ENCODE data around the gene ACVR1C.

- peak; percentile 45 for TF ChIP-seq CTCF (IDR thresholded peaks at IDR 0.05)
- TF ChIP-seq, protein P1, sequence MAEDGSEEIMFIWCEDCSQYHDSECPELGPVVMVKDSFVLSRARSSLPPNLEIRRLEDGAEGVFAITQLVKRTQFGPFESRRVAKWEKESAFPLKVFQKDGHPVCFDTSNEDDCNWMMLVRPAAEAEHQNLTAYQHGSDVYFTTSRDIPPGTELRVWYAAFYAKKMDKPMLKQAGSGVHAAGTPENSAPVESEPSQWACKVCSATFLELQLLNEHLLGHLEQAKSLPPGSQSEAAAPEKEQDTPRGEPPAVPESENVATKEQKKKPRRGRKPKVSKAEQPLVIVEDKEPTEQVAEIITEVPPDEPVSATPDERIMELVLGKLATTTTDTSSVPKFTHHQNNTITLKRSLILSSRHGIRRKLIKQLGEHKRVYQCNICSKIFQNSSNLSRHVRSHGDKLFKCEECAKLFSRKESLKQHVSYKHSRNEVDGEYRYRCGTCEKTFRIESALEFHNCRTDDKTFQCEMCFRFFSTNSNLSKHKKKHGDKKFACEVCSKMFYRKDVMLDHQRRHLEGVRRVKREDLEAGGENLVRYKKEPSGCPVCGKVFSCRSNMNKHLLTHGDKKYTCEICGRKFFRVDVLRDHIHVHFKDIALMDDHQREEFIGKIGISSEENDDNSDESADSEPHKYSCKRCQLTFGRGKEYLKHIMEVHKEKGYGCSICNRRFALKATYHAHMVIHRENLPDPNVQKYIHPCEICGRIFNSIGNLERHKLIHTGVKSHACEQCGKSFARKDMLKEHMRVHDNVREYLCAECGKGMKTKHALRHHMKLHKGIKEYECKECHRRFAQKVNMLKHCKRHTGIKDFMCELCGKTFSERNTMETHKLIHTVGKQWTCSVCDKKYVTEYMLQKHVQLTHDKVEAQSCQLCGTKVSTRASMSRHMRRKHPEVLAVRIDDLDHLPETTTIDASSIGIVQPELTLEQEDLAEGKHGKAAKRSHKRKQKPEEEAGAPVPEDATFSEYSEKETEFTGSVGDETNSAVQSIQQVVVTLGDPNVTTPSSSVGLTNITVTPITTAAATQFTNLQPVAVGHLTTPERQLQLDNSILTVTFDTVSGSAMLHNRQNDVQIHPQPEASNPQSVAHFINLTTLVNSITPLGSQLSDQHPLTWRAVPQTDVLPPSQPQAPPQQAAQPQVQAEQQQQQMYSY (CRISPR knock-in tag; IDR thresholded peaks at IDR 0.05) = no peak
- TF ChIP-seq, protein P2, sequence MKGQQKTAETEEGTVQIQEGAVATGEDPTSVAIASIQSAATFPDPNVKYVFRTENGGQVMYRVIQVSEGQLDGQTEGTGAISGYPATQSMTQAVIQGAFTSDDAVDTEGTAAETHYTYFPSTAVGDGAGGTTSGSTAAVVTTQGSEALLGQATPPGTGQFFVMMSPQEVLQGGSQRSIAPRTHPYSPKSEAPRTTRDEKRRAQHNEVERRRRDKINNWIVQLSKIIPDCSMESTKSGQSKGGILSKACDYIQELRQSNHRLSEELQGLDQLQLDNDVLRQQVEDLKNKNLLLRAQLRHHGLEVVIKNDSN (CRISPR knock-in tag; IDR thresholded peaks at IDR 0.05) = no peak
- TF ChIP-seq MAX (CRISPR knock-in tag; IDR thresholded peaks at IDR 0.05) = no peak
- no peak for TF ChIP-seq NR2C2 (CRISPR knock-in tag; IDR thresholded peaks at IDR 0.05)
- no peak for TF ChIP-seq PRRX2 (CRISPR knock-in tag; IDR thresholded peaks at IDR 0.05)
- TF ChIP-seq ZNF232 (CRISPR knock-in tag; IDR thresholded peaks at IDR 0.05) = no peak
These were observed 130.9 kb downstream of the ACVR1C start for GRCh38 chr2:157497638-157498314.
